ENCODE data around the gene UNC119. TPM values are rescaled to one million over a fixed set of nuclear protein-coding genes. Genes with fewer than 3 reads are reported as not detected.
"Not testable (repeated sequence)": the region's sequence is repeated elsewhere in the genome, so short reads cannot be mapped to it uniquely, and the experiment has no call there.

Gene UNC119
- total RNA-seq, 1 donor from 2014 or later = 57.2 TPM

GRCh38 chr17:28576758-28577465 lies 24.5 kb upstream of the UNC119 start, which contains the start of gene ALDOC:
ALDOC (minus strand) TSS chr17:28576895; CDS start chr17:28575532, 1,363 bp downstream.
- H3K4me1 Mint-ChIP-seq (ENCODE audit: low read depth, unreplicated experiment) = peaks cover 2% of the 10 kb centered on the region
- H3K9me3 Mint-ChIP-seq (ENCODE audit: unreplicated experiment) = peaks cover 7% of the 10 kb centered on the region
- H3K36me3 Mint-ChIP-seq (ENCODE audit: unreplicated experiment) = no peaks in the 10 kb centered on the region
- H3K4me3 Mint-ChIP-seq (ENCODE audit: unreplicated experiment) = peak within 1 kb of the TSS; percentile 89
- no peak for TF ChIP-seq CTCF (IDR thresholded peaks at IDR 0.05; ENCODE audit: partially characterized antibody, unreplicated experiment)
- peaks cover 4% of the 10 kb centered on the region for H3K27me3 Mint-ChIP-seq (ENCODE audit: unreplicated experiment)
- peak within 1 kb of the TSS; percentile 52 for H3K27ac Mint-ChIP-seq (ENCODE audit: unreplicated experiment)
- DNase-seq = peak; percentile 94

GRCh38 chr17:28576016-28576415 lies 23.6 kb upstream of the UNC119 start:
- not testable (repeated sequence) for H3K27me3 Mint-ChIP-seq (ENCODE audit: unreplicated experiment); DNase-seq; H3K36me3 Mint-ChIP-seq (ENCODE audit: unreplicated experiment); H3K9me3 Mint-ChIP-seq (ENCODE audit: unreplicated experiment); H3K4me1 Mint-ChIP-seq (ENCODE audit: low read depth, unreplicated experiment)
- peak overlapping the region; percentile 52 for H3K27ac Mint-ChIP-seq (ENCODE audit: unreplicated experiment)
- H3K4me3 Mint-ChIP-seq (ENCODE audit: unreplicated experiment) = peak overlapping the region; percentile 89

GRCh38 chr17:28575126-28575795 lies 22.8 kb upstream of the UNC119 start:
- TF ChIP-seq CTCF (IDR thresholded peaks at IDR 0.05; ENCODE audit: partially characterized antibody, unreplicated experiment) = no peak
- Mint-ChIP-seq H3K27me3 (ENCODE audit: unreplicated experiment) (peaks cover 4% of the 10 kb centered on the region), H3K27ac (ENCODE audit: unreplicated experiment) (no peak overlapping the region), H3K36me3 (ENCODE audit: unreplicated experiment) (no peaks in the 10 kb centered on the region), H3K4me1 (ENCODE audit: low read depth, unreplicated experiment) (peaks cover 3% of the 10 kb centered on the region), H3K4me3 (ENCODE audit: unreplicated experiment) (peak overlapping the region; percentile 42), H3K9me3 (ENCODE audit: unreplicated experiment) (peaks cover 8% of the 10 kb centered on the region)
- no peak for DNase-seq

GRCh38 chr17:28574526-28574925 lies 22.1 kb upstream of the UNC119 start:
- no peak for DNase-seq

GRCh38 chr17:28573966-28574480 lies 21.6 kb upstream of the UNC119 start:
- no peaks in the 10 kb centered on the region for H3K36me3 Mint-ChIP-seq (ENCODE audit: unreplicated experiment)
- H3K4me1 Mint-ChIP-seq (ENCODE audit: low read depth, unreplicated experiment) = peaks cover 6% of the 10 kb centered on the region
- no peak for DNase-seq
- H3K27me3 Mint-ChIP-seq (ENCODE audit: unreplicated experiment) = peaks cover 4% of the 10 kb centered on the region
- peaks cover 8% of the 10 kb centered on the region for H3K9me3 Mint-ChIP-seq (ENCODE audit: unreplicated experiment)
- no peak for TF ChIP-seq CTCF (IDR thresholded peaks at IDR 0.05; ENCODE audit: partially characterized antibody, unreplicated experiment)
- no peak overlapping the region for H3K27ac Mint-ChIP-seq (ENCODE audit: unreplicated experiment)
- H3K4me3 Mint-ChIP-seq (ENCODE audit: unreplicated experiment) = no peak overlapping the region

More at GRCh38 chr17:28574526-28574925, 22.1 kb upstream of the UNC119 start:
- TF ChIP-seq CTCF (IDR thresholded peaks at IDR 0.05; ENCODE audit: partially characterized antibody, unreplicated experiment) = peak; percentile 33
- Mint-ChIP-seq H3K9me3 (ENCODE audit: unreplicated experiment) (peaks cover 8% of the 10 kb centered on the region), H3K4me1 (ENCODE audit: low read depth, unreplicated experiment) (peaks cover 6% of the 10 kb centered on the region), H3K4me3 (ENCODE audit: unreplicated experiment) (peak overlapping the region; percentile 42), H3K36me3 (ENCODE audit: unreplicated experiment) (no peaks in the 10 kb centered on the region), H3K27me3 (ENCODE audit: unreplicated experiment) (peaks cover 4% of the 10 kb centered on the region), H3K27ac (ENCODE audit: unreplicated experiment) (no peak overlapping the region)
